MM.1S (cell line): Measurements from ENCODE around the gene CD164L2.
"Not testable (repeated sequence)": the region's sequence is repeated elsewhere in the genome, so short reads cannot be mapped to it uniquely, and the experiment has no call there.

Experiments
- DNase-seq: peaks from one replicate; pipeline ENCODE4 v3.0.0-alpha.2; 2015
- H2AFZ ChIP-seq: fragments of 300-600 bp; sonication (generic); 2 replicates; pipeline ENCODE4 v1.6.0; 2016; ENCODE audit warnings: antibody characterized with exemption, low read length
- H3F3A ChIP-seq: fragments of 300-600 bp; sonication (generic); 2 replicates; pipeline ENCODE4 v1.6.1; 2016; ENCODE audit warnings: mild to moderate bottlenecking, antibody characterized with exemption, low read length, moderate library complexity, mixed read lengths; ENCODE audit not compliant: insufficient read depth
- H3K27ac ChIP-seq: fragments of 300-600 bp; sonication (generic); 2 replicates; pipeline ENCODE4 v1.5.1; 2016; ENCODE audit warnings: mild to moderate bottlenecking, low read length
- H3K27me3 ChIP-seq: fragments of 300-600 bp; sonication (generic); replicated peaks from 2 replicates; pipeline ENCODE4 v1.6.0; 2016; ENCODE audit warnings: low read length; ENCODE audit not compliant: insufficient read depth
- H3K36me3 ChIP-seq: fragments of 300-600 bp; sonication (generic); replicated peaks from 2 replicates; pipeline ENCODE4 v1.6.1; 2016; ENCODE audit warnings: mild to moderate bottlenecking, low read length, mixed read lengths; ENCODE audit not compliant: insufficient read depth
- H3K4me1 ChIP-seq: fragments of 300-600 bp; sonication (generic); 2 replicates; pipeline ENCODE4 v1.6.1; 2016; ENCODE audit warnings: low read length, mixed read lengths
- H3K4me2 ChIP-seq: fragments of 300-600 bp; sonication (generic); 2 replicates; pipeline ENCODE4 v1.6.0; 2016; ENCODE audit warnings: low read depth, low read length
- H3K4me3 ChIP-seq: fragments of 300-600 bp; sonication (generic); 2 replicates; pipeline ENCODE4 v1.5.1; 2016; ENCODE audit warnings: low read length, mixed read lengths
- H3K79me2 ChIP-seq: fragments of 300-600 bp; sonication (generic); 2 replicates; pipeline ENCODE4 v1.6.1; 2016; ENCODE audit warnings: mixed run types, low read length, mixed read lengths
- H3K9ac ChIP-seq: fragments of 300-600 bp; sonication (generic); 2 replicates; pipeline ENCODE4 v1.6.1; 2016; ENCODE audit warnings: low read length, mixed read lengths
- H3K9me2 ChIP-seq: fragments of 300-600 bp; sonication (generic); replicated peaks from 2 replicates; pipeline ENCODE4 v1.6.1; 2016; ENCODE audit warnings: mild to moderate bottlenecking, low read length, mixed read lengths; ENCODE audit not compliant: insufficient read depth
- H3K9me3 ChIP-seq: fragments of 300-600 bp; sonication (generic); replicated peaks from 2 replicates; pipeline ENCODE4 v1.6.1; 2016; ENCODE audit warnings: mild to moderate bottlenecking, low read length, mixed read lengths; ENCODE audit not compliant: insufficient read depth
- H4K20me1 ChIP-seq: fragments of 300-600 bp; sonication (generic); 2 replicates; pipeline ENCODE4 v1.6.1; 2016; ENCODE audit warnings: mild to moderate bottlenecking, low read length, moderate library complexity, mixed read lengths; ENCODE audit not compliant: insufficient read depth
- CTCF ChIP-seq: fragments of 300-600 bp; sonication (generic); IDR thresholded peaks from 2 replicates; pipeline ENCODE4 v1.5.1; 2016; ENCODE audit warnings: antibody characterized with exemption, low read length, mixed read lengths
- EZH2 ChIP-seq: fragments of 300-600 bp; sonication (generic); optimal IDR thresholded peaks from 2 replicates; pipeline ENCODE3; 2017; ENCODE audit warnings: low read depth, mild to moderate bottlenecking, antibody characterized with exemption, low read length, mixed read lengths
- EZH2phosphoT487 ChIP-seq: fragments of 300-600 bp; sonication (generic); IDR thresholded peaks from 2 replicates; pipeline ENCODE4 v1.6.1; 2018; ENCODE audit warnings: antibody characterized with exemption, low read length

The CD164L2 gene

GRCh38 chr1:27383039-27383605, at the start of gene CD164L2:
Gene CD164L2 (minus strand): TSS chr1:27383333. CDS start chr1:27383239, 94 bp downstream.
- Histone ChIP-seq H4K20me1 (no peaks in the 10 kb centered on the region), H3K9me2 (no peaks in the 10 kb centered on the region), H3K4me1 (no peaks in the 10 kb centered on the region), H3K9ac (no peak within 1 kb of the TSS), H3K9me3 (no peaks in the 10 kb centered on the region), H2AFZ (no peak within 1 kb of the TSS), H3K4me2 (no peak within 1 kb of the TSS), H3K36me3 (no peaks in the 10 kb centered on the region), H3K27me3 (0 out of 2 replicates have a peak, but pooled peaks cover 7% of the 10 kb centered on the region), H3F3A (no peaks in the 10 kb centered on the region), H3K79me2 (no peaks in the 10 kb centered on the region), H3K4me3 (no peak within 1 kb of the TSS), H3K27ac (no peak within 1 kb of the TSS)
- TF ChIP-seq CTCF = no peak
- no peak for TF ChIP-seq EZH2phosphoT487
- TF ChIP-seq EZH2 = no peak
- no peak for DNase-seq

GRCh38 chr1:27432725-27433124, 49.6 kb upstream of the CD164L2 start:
- H2AFZ ChIP-seq, H3K27ac ChIP-seq, H3K9ac ChIP-seq, H3K4me2 ChIP-seq, H4K20me1 ChIP-seq, H3K36me3 ChIP-seq, H3K4me3 ChIP-seq, H3K9me2 ChIP-seq, H3K9me3 ChIP-seq, DNase-seq, H3K27me3 ChIP-seq: not testable (repeated sequence)
- H3K79me2 ChIP-seq = peaks cover 88% of the 10 kb centered on the region
- peaks cover 60% of the 10 kb centered on the region for H3K4me1 ChIP-seq
- peaks cover 34% of the 10 kb centered on the region for H3F3A ChIP-seq

- no peak overlapping the region; the same call in 1 of the 2 replicates for H3K9ac ChIP-seq
- peaks cover 31% of the 10 kb centered on the region for H3F3A ChIP-seq
- DNase-seq = no peak
- no peaks in the 10 kb centered on the region for H3K27me3 ChIP-seq
- peak overlapping the region; percentile 60; the same call in 1 of the 2 replicates for H3K27ac ChIP-seq
- peaks cover 6% of the 10 kb centered on the region; the same call in 1 of the 2 replicates for H3K36me3 ChIP-seq
- H3K4me2 ChIP-seq = peak overlapping the region; percentile 48
- no peaks in the 10 kb centered on the region for H3K9me3 ChIP-seq
- H2AFZ ChIP-seq = no peak overlapping the region
- H3K9me2 ChIP-seq = no peaks in the 10 kb centered on the region
- TF ChIP-seq EZH2 (no peak), CTCF (0 out of 2 replicates have a peak, but pooled peaks have one; percentile 1), EZH2phosphoT487 (no peak)
- peaks cover 88% of the 10 kb centered on the region for H3K79me2 ChIP-seq
- H3K4me3 ChIP-seq = no peak overlapping the region
- no peaks in the 10 kb centered on the region for H4K20me1 ChIP-seq
- peaks cover 48% of the 10 kb centered on the region for H3K4me1 ChIP-seq
Observed at GRCh38 chr1:27431601-27431940, 48.4 kb upstream of the CD164L2 start.

- H3K79me2 ChIP-seq = peaks cover 88% of the 10 kb centered on the region
- H3F3A ChIP-seq = peaks cover 25% of the 10 kb centered on the region
- H3K9me2 ChIP-seq = no peaks in the 10 kb centered on the region
- peak overlapping the region; percentile 4; the same call in 1 of the 2 replicates for H3K9ac ChIP-seq
- H3K4me3 ChIP-seq = no peak overlapping the region
- no peaks in the 10 kb centered on the region for H3K27me3 ChIP-seq
- H3K36me3 ChIP-seq = peaks cover 6% of the 10 kb centered on the region; the same call in 1 of the 2 replicates
- peak; percentile 53 for DNase-seq
- peak overlapping the region; percentile 48 for H3K4me2 ChIP-seq
- peak overlapping the region; percentile 60; the same call in 1 of the 2 replicates for H3K27ac ChIP-seq
- H4K20me1 ChIP-seq = no peaks in the 10 kb centered on the region
- no peak for TF ChIP-seq EZH2
- TF ChIP-seq EZH2phosphoT487 = no peak
- peak; percentile 5; the same call in 1 of the 2 replicates for TF ChIP-seq CTCF
- no peak overlapping the region for H2AFZ ChIP-seq
- H3K4me1 ChIP-seq = peaks cover 43% of the 10 kb centered on the region
- no peaks in the 10 kb centered on the region for H3K9me3 ChIP-seq
Observed at GRCh38 chr1:27430903-27431600, 47.9 kb upstream of the CD164L2 start.
